PC-3 (cell line): ENCODE data around the gene COX7A2.

Experiments
- EZH2phosphoT487 ChIP-seq: fragments of 300-600 bp; sonication (generic); IDR thresholded peaks from 2 replicates; pipeline ENCODE4 v1.6.1; 2018; ENCODE audit warnings: mild to moderate bottlenecking, antibody characterized with exemption, low read length, borderline replicate concordance
- TF ChIP-seq, protein P1 (sequence below): fragments of 300-600 bp; sonication (generic); conservative IDR thresholded peaks from 2 replicates; pipeline ENCODE4 v1.5.1; 2017; ENCODE audit warnings: antibody characterized with exemption, low read depth, mild to moderate bottlenecking, low read length

DNA sequence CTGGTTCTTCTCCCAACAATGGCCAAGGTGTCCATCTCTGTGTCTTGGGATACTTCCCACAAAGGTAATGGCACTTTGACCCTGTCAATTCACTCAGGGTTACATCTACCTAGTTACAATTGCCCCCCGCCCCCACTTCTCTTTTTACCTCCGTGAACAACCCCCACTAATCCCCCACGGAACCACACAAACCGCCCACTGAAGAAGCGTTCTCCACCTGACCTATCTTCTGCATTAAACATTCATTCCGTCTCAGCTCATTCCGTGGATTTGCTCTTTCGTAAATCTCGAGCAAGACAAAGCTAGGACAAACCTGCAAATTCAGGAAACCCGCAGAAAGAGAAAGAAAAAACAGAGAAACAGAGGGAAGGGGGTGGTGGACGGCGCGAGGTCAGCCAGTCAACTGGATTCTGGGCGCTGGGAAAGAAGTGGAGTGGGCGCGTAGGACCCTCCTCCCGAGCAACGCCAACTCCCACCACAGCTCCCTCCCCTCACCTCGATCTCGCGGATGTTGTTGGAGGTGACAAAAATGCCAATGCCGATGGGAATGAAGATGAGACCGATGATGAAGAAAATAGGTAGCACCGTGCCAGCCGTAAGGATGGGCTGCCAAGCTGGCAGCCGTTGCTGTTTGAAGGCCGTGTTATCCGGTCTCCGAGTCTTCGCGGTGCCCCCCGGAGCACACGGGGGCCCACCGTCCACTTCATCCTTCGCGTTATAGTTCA lies 40.5 kb upstream of the COX7A2 start:
- TF ChIP-seq, protein P1, sequence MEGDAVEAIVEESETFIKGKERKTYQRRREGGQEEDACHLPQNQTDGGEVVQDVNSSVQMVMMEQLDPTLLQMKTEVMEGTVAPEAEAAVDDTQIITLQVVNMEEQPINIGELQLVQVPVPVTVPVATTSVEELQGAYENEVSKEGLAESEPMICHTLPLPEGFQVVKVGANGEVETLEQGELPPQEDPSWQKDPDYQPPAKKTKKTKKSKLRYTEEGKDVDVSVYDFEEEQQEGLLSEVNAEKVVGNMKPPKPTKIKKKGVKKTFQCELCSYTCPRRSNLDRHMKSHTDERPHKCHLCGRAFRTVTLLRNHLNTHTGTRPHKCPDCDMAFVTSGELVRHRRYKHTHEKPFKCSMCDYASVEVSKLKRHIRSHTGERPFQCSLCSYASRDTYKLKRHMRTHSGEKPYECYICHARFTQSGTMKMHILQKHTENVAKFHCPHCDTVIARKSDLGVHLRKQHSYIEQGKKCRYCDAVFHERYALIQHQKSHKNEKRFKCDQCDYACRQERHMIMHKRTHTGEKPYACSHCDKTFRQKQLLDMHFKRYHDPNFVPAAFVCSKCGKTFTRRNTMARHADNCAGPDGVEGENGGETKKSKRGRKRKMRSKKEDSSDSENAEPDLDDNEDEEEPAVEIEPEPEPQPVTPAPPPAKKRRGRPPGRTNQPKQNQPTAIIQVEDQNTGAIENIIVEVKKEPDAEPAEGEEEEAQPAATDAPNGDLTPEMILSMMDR, result no peak
- no peak for TF ChIP-seq EZH2phosphoT487
